Peyer's patch (tissue), 4 donors: ENCODE measurements around the gene RXRB. TPM values are rescaled to one million over a fixed set of nuclear protein-coding genes. Genes with fewer than 3 reads are reported as not detected.

Experiments used
- DNase-seq, 3 donors: peaks; one replicate each; pipeline ENCODE4 v3.0.0-alpha.2; 2017 to 2019
- H3K27ac ChIP-seq, 4 donors: fragments of 200-600 bp; sonication (generic); one replicate each; pipeline ENCODE4 v1.5.1; 2016 to 2019
- H3K27me3 ChIP-seq, 2 donors: fragments of 200-600 bp; sonication (generic); one replicate each; pipeline ENCODE4 v1.5.1; 2019
- H3K36me3 ChIP-seq, 3 donors: fragments of 200-600 bp; sonication (generic); one replicate each; pipeline ENCODE4 v1.5.1; 2016 to 2019
- H3K4me1 ChIP-seq, 4 donors: fragments of 200-600 bp; sonication (generic); one replicate each; pipeline ENCODE4 v1.5.1; 2016 to 2019
- H3K4me3 ChIP-seq, 4 donors: fragments of 200-600 bp; sonication (generic); 1 replicate in 3 of 4; 2 replicates in 1 of 4; pipeline ENCODE4 v1.5.1; 2016 to 2019; ENCODE audit warnings: mild to moderate bottlenecking in 1 of 4
- H3K9me3 ChIP-seq, 4 donors: fragments of 200-600 bp; sonication (generic); one replicate each; pipeline ENCODE4 v1.5.1; 2016 to 2019; ENCODE audit warnings: mild to moderate bottlenecking in 1 of 4
- POLR2A ChIP-seq, 2 donors: fragments of 450-650 bp; IDR thresholded peaks; one replicate each; pipeline ENCODE4 v1.5.1; 2017; ENCODE audit warnings: antibody characterized with exemption in 2 of 2, mild to moderate bottlenecking in 2 of 2, moderate library complexity in 2 of 2
- total RNA-seq, 4 donors: library from RNA; depleted of rRNA; stranded (reverse); fragments of >200 nt; gene quantifications; one replicate each; pipeline ENCODE4 v1.1.0, GENCODE V29; 2016
- TF ChIP-seq, protein P1 (sequence below), 6 experiments: fragments of 450-650 bp in 4 of 6; fragments of 200-600 bp in 2 of 6; sonication (generic) in 1 of 6; IDR thresholded peaks; one replicate each; pipeline ENCODE4 v1.5.1; 2017 to 2019; ENCODE audit warnings: antibody characterized with exemption in 6 of 6, mild to moderate bottlenecking in 3 of 6, moderate library complexity in 1 of 6

Gene RXRB
- total RNA-seq, result 10 to 100 TPM; 23.1 to 56.7 (median 36.6) TPM

DNA sequence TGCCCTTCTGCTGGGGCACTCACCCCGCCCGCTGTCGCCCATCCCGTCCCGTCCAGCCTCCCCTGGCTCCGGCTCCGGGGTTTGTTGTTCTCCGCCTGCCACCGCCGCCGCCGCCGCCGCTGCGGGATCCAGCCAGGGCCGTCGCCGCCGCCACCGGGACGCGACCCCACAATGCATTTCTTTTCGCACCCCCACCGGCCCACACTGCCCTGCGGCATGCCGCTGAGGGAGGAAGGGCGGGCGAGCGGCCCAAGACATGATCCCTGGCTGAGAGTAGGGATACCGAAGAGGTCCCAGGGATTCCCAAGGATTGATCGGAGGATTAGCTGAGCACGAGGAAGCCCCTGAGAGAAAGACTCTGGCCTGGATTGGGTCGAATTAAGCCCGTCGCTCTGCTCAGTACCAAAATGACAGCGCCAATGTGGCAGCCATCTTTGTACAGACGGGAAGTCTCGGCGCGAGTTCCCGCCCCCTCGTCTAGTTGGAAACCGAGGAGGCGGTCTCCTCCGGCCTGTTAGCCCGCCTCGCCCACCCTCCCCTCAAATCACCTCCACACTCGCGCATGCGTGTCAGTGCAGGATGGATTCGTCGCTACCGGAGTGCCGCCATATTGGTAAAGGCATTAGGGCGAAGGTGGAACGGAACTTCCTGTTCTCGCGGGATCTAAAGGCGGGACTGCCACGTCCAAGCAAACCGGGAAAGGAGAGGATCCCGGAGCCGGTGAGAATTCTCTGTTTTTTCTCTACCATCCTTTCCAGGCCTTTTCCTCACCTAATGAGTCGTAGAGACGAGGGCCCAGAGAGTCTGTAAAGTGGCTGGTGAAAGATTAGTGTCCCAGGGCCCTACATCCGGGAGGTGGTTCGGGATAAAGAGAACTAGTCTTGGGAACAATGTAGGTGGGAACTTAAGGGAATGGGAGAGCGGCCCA lies at the start of gene RXRB, which contains the start of gene SLC39A7:
RXRB (minus strand) TSS at position 447 of the 928 bp plus-strand sequence; CDS start at position 258, 189 bp downstream.
SLC39A7 (plus strand) TSS at position 649 of the 928 bp plus-strand sequence. CDS start 379 bp downstream, outside the sequence.
- TF ChIP-seq POLR2A (IDR thresholded peaks at IDR 0.05), result peak; percentile 46 to 53
- TF ChIP-seq, protein P1, sequence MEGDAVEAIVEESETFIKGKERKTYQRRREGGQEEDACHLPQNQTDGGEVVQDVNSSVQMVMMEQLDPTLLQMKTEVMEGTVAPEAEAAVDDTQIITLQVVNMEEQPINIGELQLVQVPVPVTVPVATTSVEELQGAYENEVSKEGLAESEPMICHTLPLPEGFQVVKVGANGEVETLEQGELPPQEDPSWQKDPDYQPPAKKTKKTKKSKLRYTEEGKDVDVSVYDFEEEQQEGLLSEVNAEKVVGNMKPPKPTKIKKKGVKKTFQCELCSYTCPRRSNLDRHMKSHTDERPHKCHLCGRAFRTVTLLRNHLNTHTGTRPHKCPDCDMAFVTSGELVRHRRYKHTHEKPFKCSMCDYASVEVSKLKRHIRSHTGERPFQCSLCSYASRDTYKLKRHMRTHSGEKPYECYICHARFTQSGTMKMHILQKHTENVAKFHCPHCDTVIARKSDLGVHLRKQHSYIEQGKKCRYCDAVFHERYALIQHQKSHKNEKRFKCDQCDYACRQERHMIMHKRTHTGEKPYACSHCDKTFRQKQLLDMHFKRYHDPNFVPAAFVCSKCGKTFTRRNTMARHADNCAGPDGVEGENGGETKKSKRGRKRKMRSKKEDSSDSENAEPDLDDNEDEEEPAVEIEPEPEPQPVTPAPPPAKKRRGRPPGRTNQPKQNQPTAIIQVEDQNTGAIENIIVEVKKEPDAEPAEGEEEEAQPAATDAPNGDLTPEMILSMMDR (IDR thresholded peaks at IDR 0.05), result no peak
- H3K27ac ChIP-seq, result peak within 1 kb of the TSS; percentile 87 to 96 (median 94)
- H3K9me3 ChIP-seq, result no peaks in the 10 kb centered on the region
- peak within 1 kb of the TSS; percentile 76 to 94 (median 91) for H3K4me3 ChIP-seq
- no peaks in the 10 kb centered on the region for H3K27me3 ChIP-seq
- H3K36me3 ChIP-seq, result peaks cover 0 to 38% (median 3%) of the 10 kb centered on the region in 3 donors
- H3K4me1 ChIP-seq, result peaks cover 0 to 53% (median 26%) of the 10 kb centered on the region in 4 donors
- DNase-seq, result peak; percentile 97 to 100 (median 99)

- TF ChIP-seq POLR2A (IDR thresholded peaks at IDR 0.05), result no peak
- TF ChIP-seq, protein P1 (IDR thresholded peaks at IDR 0.05), result no peak
- peak overlapping the region; percentile 86 to 93 (median 89) for H3K27ac ChIP-seq
- no peaks in the 10 kb centered on the region for H3K27me3 ChIP-seq
- H3K36me3 ChIP-seq, result peaks cover 0 to 5% (median 0%) of the 10 kb centered on the region in 3 donors
- no peaks in the 10 kb centered on the region for H3K9me3 ChIP-seq
- no peak for DNase-seq
- H3K4me3 ChIP-seq, result peak overlapping the region; percentile 43 to 60 (median 56)
- H3K4me1 ChIP-seq, result peaks cover 0 to 19% (median 5%) of the 10 kb centered on the region in 4 donors
Observed at GRCh38 chr6:33249732-33250630, 49.5 kb upstream of the RXRB start.

DNA sequence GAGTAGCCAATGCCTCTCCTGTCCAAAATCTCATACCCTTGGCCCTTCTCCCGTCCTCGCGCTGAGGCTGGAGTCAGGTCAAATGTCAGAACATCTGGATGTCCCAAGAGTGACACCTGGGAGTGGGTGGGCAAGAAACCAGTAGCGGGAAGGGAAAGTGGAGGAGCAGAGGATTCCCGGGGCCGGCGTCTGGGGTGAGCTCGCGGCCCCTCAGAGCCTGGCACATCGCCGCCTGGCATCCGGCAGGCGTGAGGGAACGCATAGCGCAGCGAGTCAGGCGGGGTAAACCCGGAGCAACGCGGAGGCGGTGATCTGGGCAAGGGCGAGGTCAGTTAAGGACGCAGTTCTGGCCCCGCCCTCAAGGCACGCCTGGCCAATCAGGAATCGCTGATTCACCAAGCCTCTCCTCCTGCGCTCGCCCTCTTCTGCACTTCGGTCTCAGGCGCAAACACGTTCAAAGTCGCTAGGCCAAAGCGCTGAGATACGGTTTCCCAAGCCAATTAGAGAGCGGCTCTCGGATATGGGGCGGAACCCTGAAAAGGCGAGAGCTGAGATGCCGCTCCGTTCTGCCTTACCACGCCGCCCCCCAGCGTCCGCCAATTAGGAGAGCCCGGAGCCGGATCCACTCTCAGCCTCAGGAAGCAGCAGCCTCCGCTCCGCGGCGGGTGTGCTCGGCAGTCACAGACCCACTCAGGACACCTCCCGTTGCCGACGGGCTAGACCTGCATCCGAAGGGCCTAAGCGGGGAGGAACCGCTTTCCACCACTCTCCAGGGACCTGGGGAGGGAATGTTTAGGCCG lies 48.7 kb upstream of the RXRB start:
- Histone ChIP-seq H3K9me3 (no peaks in the 10 kb centered on the region), H3K27ac (peak overlapping the region; percentile 88 to 93 (median 91)), H3K4me1 (peaks cover 0 to 19% (median 5%) of the 10 kb centered on the region in 4 donors), H3K27me3 (no peaks in the 10 kb centered on the region), H3K36me3 (no peaks in the 10 kb centered on the region), H3K4me3 (peak overlapping the region; percentile 43 to 60 (median 56))
- DNase-seq, result peak; percentile 97 to 99 (median 99)
- TF ChIP-seq, protein P1 (IDR thresholded peaks at IDR 0.05), result peak in 4 of 6 experiments; percentile 9 to 27 (median 24)
- TF ChIP-seq POLR2A (IDR thresholded peaks at IDR 0.05), result peak; percentile 57 to 65

DNA sequence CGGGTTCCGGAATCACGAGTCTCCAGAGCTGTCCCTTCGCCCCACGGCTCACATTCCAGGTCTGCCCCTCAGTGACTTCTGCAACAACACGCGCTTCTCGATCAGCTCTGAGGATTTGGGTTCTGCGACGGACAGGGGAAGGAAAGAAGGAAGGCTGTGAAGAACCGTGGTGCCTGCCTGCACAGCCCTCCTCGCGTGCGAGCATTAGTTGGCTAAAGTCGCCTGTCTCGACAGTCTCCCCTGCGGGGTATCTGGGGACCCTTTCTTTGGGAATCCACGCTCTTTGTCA lies 48.1 kb upstream of the RXRB start:
- Histone ChIP-seq H3K9me3 (no peaks in the 10 kb centered on the region), H3K4me1 (peaks cover 0 to 19% (median 5%) of the 10 kb centered on the region in 4 donors), H3K4me3 (peak overlapping the region; percentile 43 to 60 (median 56)), H3K36me3 (no peaks in the 10 kb centered on the region), H3K27ac (peak overlapping the region; percentile 88 to 93 (median 91)), H3K27me3 (no peaks in the 10 kb centered on the region)
- DNase-seq, result no peak
- TF ChIP-seq, protein P1 (IDR thresholded peaks at IDR 0.05), result no peak
- TF ChIP-seq POLR2A (IDR thresholded peaks at IDR 0.05), result no peak
